Measurements from ENCODE around the gene LRRC17.

DNA sequence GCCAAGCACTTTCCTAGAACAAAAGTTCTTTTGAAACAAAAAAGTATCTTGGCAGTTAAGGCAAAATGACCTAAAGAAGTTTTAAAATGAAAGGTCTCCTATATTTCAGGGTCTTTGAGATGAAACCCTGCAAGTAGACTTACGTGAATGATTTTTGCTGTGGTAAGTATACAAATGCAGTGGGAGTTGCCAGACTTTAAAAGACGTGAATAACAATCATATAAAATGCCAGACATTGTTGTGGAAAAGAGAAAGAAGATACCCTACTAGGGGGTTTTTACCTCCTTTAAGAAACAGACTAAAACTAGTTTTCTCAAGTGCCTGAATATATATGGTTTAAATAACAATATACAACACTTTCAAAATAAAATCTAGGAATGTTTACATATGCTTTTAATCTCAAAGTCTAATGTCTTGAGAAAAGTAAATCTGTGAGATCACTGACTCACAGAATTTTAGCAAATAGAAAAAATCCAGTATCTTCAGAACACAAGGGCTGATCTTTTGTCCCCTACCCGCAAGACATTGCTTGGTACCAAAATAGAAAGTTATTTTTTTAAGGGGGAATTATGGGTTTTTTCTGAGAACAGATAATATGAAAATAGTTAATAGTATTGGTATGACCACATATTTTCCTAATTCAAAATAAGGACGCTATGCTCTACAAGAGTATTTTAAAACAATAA is 29.5 kb downstream of the LRRC17 start:
- TF ChIP-seq, protein P1, sequence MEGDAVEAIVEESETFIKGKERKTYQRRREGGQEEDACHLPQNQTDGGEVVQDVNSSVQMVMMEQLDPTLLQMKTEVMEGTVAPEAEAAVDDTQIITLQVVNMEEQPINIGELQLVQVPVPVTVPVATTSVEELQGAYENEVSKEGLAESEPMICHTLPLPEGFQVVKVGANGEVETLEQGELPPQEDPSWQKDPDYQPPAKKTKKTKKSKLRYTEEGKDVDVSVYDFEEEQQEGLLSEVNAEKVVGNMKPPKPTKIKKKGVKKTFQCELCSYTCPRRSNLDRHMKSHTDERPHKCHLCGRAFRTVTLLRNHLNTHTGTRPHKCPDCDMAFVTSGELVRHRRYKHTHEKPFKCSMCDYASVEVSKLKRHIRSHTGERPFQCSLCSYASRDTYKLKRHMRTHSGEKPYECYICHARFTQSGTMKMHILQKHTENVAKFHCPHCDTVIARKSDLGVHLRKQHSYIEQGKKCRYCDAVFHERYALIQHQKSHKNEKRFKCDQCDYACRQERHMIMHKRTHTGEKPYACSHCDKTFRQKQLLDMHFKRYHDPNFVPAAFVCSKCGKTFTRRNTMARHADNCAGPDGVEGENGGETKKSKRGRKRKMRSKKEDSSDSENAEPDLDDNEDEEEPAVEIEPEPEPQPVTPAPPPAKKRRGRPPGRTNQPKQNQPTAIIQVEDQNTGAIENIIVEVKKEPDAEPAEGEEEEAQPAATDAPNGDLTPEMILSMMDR (IDR thresholded peaks at IDR 0.05) = no peak
- TF ChIP-seq POLR2A (IDR thresholded peaks at IDR 0.05) = no peak

Data from body of pancreas (tissue), 4 donors.